ENCODE measurements around the gene FER.

FER gene

GRCh38 chr5:108911055-108911454, 163.4 kb downstream of the FER start:
- Histone ChIP-seq H3K27ac (replicated peaks) (no peak overlapping the region), H3K27me3 (ENCODE audit: insufficient read depth, poor library complexity, severe bottlenecking) (no peaks in the 10 kb centered on the region), H3K4me3 (replicated peaks; ENCODE audit: insufficient read depth, low read length) (no peak overlapping the region)
- no peak for DNase-seq (ENCODE audit: low read depth in 1 of 2, low spot score in 1 of 2)
- TF ChIP-seq GABPA (IDR thresholded peaks at IDR 0.05; ENCODE audit: low read depth) (no peak), CTCF (IDR thresholded peaks at IDR 0.05; ENCODE audit: insufficient read depth, low read length) (no peak), REST (IDR thresholded peaks at IDR 0.05; ENCODE audit: insufficient replicate concordance, low read depth) (no peak), POLR2AphosphoS5 (IDR thresholded peaks at IDR 0.05; ENCODE audit: low read depth) (no peak)

DNA sequence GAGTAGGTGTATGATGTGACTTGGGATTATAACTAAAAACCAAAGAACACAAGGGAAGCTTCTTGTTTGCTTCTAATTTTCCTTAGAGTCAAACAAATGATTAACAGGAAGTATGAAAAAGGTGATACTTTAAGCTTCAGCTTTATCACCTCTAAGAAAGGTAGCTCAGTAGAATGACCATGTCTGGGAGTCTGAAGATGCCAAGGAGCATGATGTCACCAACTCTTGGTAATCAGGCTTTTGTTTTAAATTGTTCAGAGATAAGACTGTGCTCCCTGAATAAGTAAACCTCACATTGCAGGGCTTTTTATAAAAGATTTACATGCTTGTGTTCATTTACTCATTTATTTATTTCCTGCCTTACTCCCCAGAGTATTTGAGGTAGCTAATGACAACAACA, 169.9 kb downstream of the FER start:
- no peaks in the 10 kb centered on the region for H3K27me3 ChIP-seq (ENCODE audit: insufficient read depth, poor library complexity, severe bottlenecking)
- DNase-seq (ENCODE audit: low read depth in 1 of 2, low spot score in 1 of 2), result no peak
- H3K27ac ChIP-seq (replicated peaks), result no peak overlapping the region
- TF ChIP-seq POLR2AphosphoS5 (IDR thresholded peaks at IDR 0.05; ENCODE audit: low read depth) (no peak), GABPA (IDR thresholded peaks at IDR 0.05; ENCODE audit: low read depth) (no peak), CTCF (IDR thresholded peaks at IDR 0.05; ENCODE audit: insufficient read depth, low read length) (no peak), SPI1 (IDR thresholded peaks at IDR 0.05; ENCODE audit: borderline replicate concordance, low read depth) (no peak), REST (IDR thresholded peaks at IDR 0.05; ENCODE audit: insufficient replicate concordance, low read depth) (no peak)
- no peak overlapping the region for H3K4me3 ChIP-seq (replicated peaks; ENCODE audit: insufficient read depth, low read length)

DNA sequence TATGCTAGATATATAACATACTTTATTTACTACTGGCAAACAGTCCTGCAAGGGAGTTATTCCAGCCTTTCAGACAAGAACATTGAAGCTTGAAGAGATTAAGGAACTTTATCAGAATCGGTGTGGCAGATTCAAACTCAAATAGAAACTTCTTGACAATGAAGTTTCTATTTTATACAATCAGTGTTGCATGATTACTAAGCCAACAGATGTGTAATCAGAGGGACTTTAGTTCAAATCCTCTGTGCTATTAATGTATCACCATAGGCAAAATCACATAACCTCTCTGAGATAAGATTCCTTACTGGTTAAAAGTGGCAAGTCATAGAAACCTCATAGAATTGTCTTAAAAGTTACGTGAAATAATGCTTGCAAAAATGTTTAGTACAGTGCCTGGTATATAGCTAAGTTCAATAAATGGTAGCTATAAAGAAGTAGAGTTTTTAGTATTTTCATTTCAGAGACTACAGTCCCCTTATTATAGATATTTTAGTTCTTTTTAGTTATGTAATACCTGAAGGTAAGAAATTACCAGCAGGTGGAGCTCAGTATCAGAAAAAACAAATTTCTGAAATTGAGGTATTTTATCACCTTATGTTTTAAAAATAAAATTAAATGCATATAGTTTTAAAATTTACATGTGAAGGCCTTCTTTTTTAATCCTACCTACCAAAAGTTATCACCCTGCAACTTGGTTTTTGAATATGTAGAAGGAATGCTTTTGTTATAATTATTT, 172.1 kb downstream of the FER start:
- DNase-seq (ENCODE audit: low read depth in 1 of 2, low spot score in 1 of 2), result no peak
- H3K4me3 ChIP-seq (replicated peaks; ENCODE audit: insufficient read depth, low read length), result no peak overlapping the region
- no peak overlapping the region for H3K27ac ChIP-seq (replicated peaks)
- no peak for TF ChIP-seq CTCF (IDR thresholded peaks at IDR 0.05; ENCODE audit: insufficient read depth, low read length)
- TF ChIP-seq SPI1 (IDR thresholded peaks at IDR 0.05; ENCODE audit: borderline replicate concordance, low read depth), result no peak
- no peak for TF ChIP-seq GABPA (IDR thresholded peaks at IDR 0.05; ENCODE audit: low read depth)
- TF ChIP-seq REST (IDR thresholded peaks at IDR 0.05; ENCODE audit: insufficient replicate concordance, low read depth), result no peak
- TF ChIP-seq POLR2AphosphoS5 (IDR thresholded peaks at IDR 0.05; ENCODE audit: low read depth), result no peak
- H3K27me3 ChIP-seq (ENCODE audit: insufficient read depth, poor library complexity, severe bottlenecking), result no peaks in the 10 kb centered on the region

Measured in HL-60 (cell line).